GM12878 (cell line): Measurements from ENCODE around the gene TUBB1. TPM values are rescaled to one million over a fixed set of nuclear protein-coding genes. Genes with fewer than 3 reads are reported as not detected.

ENCODE experiments used
- ATAC-seq: fragments of 200-7000 bp; cut with Tn5 transposase; 3 replicates; pipeline ENCODE4 v1.9.1; 2020; ENCODE audit warnings: mild to moderate bottlenecking, moderate library complexity
- BruUV-seq: library from RNA; stranded (reverse); fragments of 400-500 nt; replicated peaks from 2 replicates; lab custom pipeline; 2021; lab: Mats Ljungman, UMichigan
- CTCF ChIA-PET: fragments of 300-600 bp; sonication (Branson Sonifier 250); formaldehyde crosslinking; extraction: SDS; loops from one replicate; lab custom pipeline; 2021; ENCODE audit warnings: inconsistent platforms; lab: Yijun Ruan, JAX
- POLR2A ChIA-PET: fragments of 350-600 bp; formaldehyde crosslinking; extraction: SDS; loops from one replicate; lab custom pipeline; 2021; ENCODE audit warnings: inconsistent platforms; lab: Charles Lee
- RAD21 ChIA-PET: fragments of 300-600 bp; sonication (Branson Sonifier 250); formaldehyde crosslinking; loops from one replicate; lab custom pipeline; 2023; ENCODE audit warnings: antibody characterized with exemption; ENCODE audit not compliant: unreplicated experiment; lab: Charles Lee
- SMC1A ChIA-PET: fragments of 300-600 bp; sonication (Branson Sonifier 250); formaldehyde crosslinking; loops from one replicate; lab custom pipeline; 2023; ENCODE audit not compliant: unreplicated experiment, uncharacterized antibody; lab: Charles Lee
- DNase-seq: peaks from one replicate; pipeline ENCODE4 v3.0.0-alpha.2; 2011; ENCODE audit warnings: low read depth, low spot score
- FAIRE-seq: peaks from 3 replicates; lab custom pipeline; 2011; peaks lifted over from hg19 to GRCh38; lab: Jason Lieb, UNC
- H2AFZ ChIP-seq: 2 replicates; pipeline ENCODE4 v1.6.0; 2011; ENCODE audit warnings: low read depth, low read length, control low read depth; ENCODE audit not compliant: control insufficient read depth
- H3K27ac ChIP-seq: 2 replicates; pipeline ENCODE4 v1.5.1; 2011; ENCODE audit warnings: control low read depth; ENCODE audit not compliant: control insufficient read depth, insufficient read depth
- H3K27me3 ChIP-seq, 2 experiments: replicated peaks in 1 of 2; 2 replicates each; pipeline versions ENCODE4 v1.6.0 to v1.6.1; 2011; ENCODE audit warnings: low read length in 1 of 2; ENCODE audit not compliant: control insufficient read depth in 2 of 2, insufficient read depth in 2 of 2
- H3K36me3 ChIP-seq, 2 experiments: 2 replicates each; pipeline ENCODE4 v1.5.1; 2011; ENCODE audit warnings: low read length in 1 of 2; ENCODE audit not compliant: control insufficient read depth in 2 of 2, insufficient read depth in 2 of 2
- H3K4me1 ChIP-seq: 2 replicates; pipeline ENCODE4 v1.6.1; 2011; ENCODE audit warnings: mild to moderate bottlenecking, low read length, moderate library complexity, mixed read lengths; ENCODE audit not compliant: control insufficient read depth, insufficient read depth
- H3K4me2 ChIP-seq: 2 replicates; pipeline ENCODE4 v1.6.0; 2011; ENCODE audit warnings: control low read depth; ENCODE audit not compliant: control insufficient read depth, insufficient read depth
- H3K4me3 ChIP-seq: fragments of 200-600 bp; sonication (generic); 2 replicates; pipeline ENCODE4 v1.5.1; 2016
- H3K79me2 ChIP-seq: 2 replicates; pipeline ENCODE4 v1.6.0; 2011; ENCODE audit warnings: low read length; ENCODE audit not compliant: control insufficient read depth, insufficient read depth
- H3K9ac ChIP-seq: 2 replicates; pipeline ENCODE4 v1.8.0; 2011; ENCODE audit warnings: low read length, control low read depth, mixed read lengths; ENCODE audit not compliant: control insufficient read depth, insufficient read depth
- H3K9me3 ChIP-seq: replicated peaks from 3 replicates; pipeline ENCODE4 v1.5.1; 2011; ENCODE audit warnings: mild to moderate bottlenecking, low read length; ENCODE audit not compliant: control insufficient read depth, insufficient read depth
- H4K20me1 ChIP-seq: 2 replicates; pipeline ENCODE4 v1.6.0; 2011; ENCODE audit not compliant: control insufficient read depth, insufficient read depth
- BACH1 ChIP-seq: fragments of 450-650 bp; IDR thresholded peaks from 2 replicates; pipeline ENCODE4 v1.6.1; 2017; ENCODE audit warnings: mild to moderate bottlenecking, borderline replicate concordance
- BHLHE40 ChIP-seq, 2 experiments: fragments of 450-650 bp in 1 of 2; IDR thresholded peaks; 2 replicates each; pipeline ENCODE4 v1.6.1; 2011 to 2017; ENCODE audit warnings: low read depth in 2 of 2, borderline replicate concordance in 1 of 2, improper control_type of control experiment in 1 of 2, low read length in 1 of 2, mild to moderate bottlenecking in 1 of 2
- PRDM15 ChIP-seq: fragments of 450-650 bp; formaldehyde crosslinking; IDR thresholded peaks from 2 replicates; pipeline ENCODE4 v1.4.0; 2020; ENCODE audit warnings: mild to moderate bottlenecking, moderate library complexity
- RAD51 ChIP-seq: fragments of 450-650 bp; IDR thresholded peaks from 2 replicates; pipeline ENCODE4 v1.6.1; 2016; ENCODE audit warnings: moderate library complexity, mild to moderate bottlenecking, inconsistent platforms
- USF1 ChIP-seq: IDR thresholded peaks from 2 replicates; pipeline ENCODE4 v1.6.1; 2011; ENCODE audit warnings: borderline replicate concordance, low read depth, mild to moderate bottlenecking, moderate library complexity, mixed read lengths, low read length; ENCODE audit not compliant: insufficient read depth; ENCODE audit errors: extremely low read length
- WGBS: methylation state at CpG from one replicate; pipeline ENCODE4 v1.1.6; 2016; ENCODE audit warnings: low lambda C conversion rate; ENCODE audit not compliant: insufficient replicate concordance, insufficient coverage; ENCODE audit errors: missing lambda C conversion rate; 5-methylcytosine and 5-hydroxymethylcytosine counted together
- in situ Hi-C: fragments of 300-500 bp; cut with MboI; formaldehyde crosslinking; loops from 9 replicates; pipeline ENCODE4 v1.14.3; 2018; ENCODE audit warnings: mixed read lengths
- intact Hi-C: fragments of 100-400 bp; cut with micrococcal nuclease; formaldehyde crosslinking; loops from one replicate; pipeline ENCODE4 v1.14.2; 2022; ENCODE audit not compliant: unreplicated experiment
- polyA plus RNA-seq, 11 experiments: library from polyadenylated mRNA; depleted of rRNA in 4 of 11; unstranded in 6 of 11; stranded (reverse) in 5 of 11; fragments of >200 nt; fragmentation: Nextera tagmentation in 4 of 11; fragmentation: Illumina TruSeq in 1 of 11; extraction: Ambion mirVana in 4 of 11; extraction: Trizol in 1 of 11; gene quantifications; 1 replicate in 1 of 11; 2 replicates in 10 of 11; pipeline versions ENCODE4 v1.2.1 to v1.2.3, GENCODE V29; 2011 to 2016; ENCODE audit warnings: inconsistent platforms in 2 of 11, missing spikeins in 2 of 11, low read depth in 1 of 11
- total RNA-seq, 4 experiments: library from RNA; depleted of rRNA in 3 of 4; stranded (reverse); fragments of >200 nt in 3 of 4; fragmentation: Illumina TruSeq in 1 of 4; extraction: Trizol in 1 of 4; gene quantifications; 2 replicates each; pipeline versions ENCODE4 v1.2.1 to v1.2.3, GENCODE V29; 2013 to 2021

TUBB1 gene
- total and polyA plus RNA-seq, 10 of the 15 experiments (the other 5 are each of a cell fraction or from before 2014, with no cell fraction given) = 0.02 to 0.20 (median 0.06) TPM; not detected in 3

DNA sequence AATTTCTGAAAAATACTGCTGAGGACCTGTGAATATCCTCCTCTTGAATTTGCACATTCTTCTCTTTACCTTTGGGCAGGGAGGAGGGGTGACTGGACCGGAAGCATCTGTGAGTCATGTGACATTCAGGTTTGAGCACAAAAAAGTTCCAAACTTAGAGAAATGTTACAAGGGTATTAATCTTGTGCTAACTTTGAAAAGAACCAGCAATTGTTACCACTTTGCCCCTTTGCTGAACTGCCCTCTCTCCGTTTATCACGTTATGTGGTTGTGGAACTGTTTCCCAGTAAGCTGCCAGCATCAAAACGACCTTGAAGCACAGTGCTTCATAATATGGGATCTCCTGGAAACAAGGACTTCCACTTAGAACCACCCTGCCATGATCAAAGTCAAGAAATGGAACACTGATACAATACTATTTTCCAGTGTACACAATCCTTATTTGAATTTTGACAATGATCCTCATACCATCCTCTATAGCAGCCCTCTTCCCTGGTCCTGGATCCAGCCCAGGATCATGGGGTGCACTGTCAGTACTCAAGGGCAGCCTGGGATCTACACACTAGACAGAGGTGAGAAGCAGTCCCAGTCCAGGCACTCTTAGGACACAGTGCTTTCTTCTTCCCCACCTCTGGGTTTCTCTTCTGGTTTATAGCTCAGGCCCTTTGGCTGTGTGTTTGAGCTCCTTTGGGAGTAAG lies 2.3 kb upstream of the TUBB1 start:
- no peak for DNase-seq
- Histone ChIP-seq H3K27ac (0 out of 2 replicates have a peak overlapping the region, but pooled peaks have one; percentile 3), H3K9me3 (no peaks in the 10 kb centered on the region), H4K20me1 (no peaks in the 10 kb centered on the region), H3K4me2 (no peak overlapping the region), H3K79me2 (no peaks in the 10 kb centered on the region)
- SMC1A ChIA-PET = interaction anchor here (1.1 to 1.3 kb wide), 2 partner anchors 8 to 14 kb away, joined by 3 to 4 read pairs; no protein-coding TSS in a partner anchor
- POLR2A ChIA-PET = no interaction called here
- RAD21 ChIA-PET = interaction anchor here (1.3 to 2.1 kb wide), 3 partner anchors 12 to 109 kb away, joined by 3 to 11 read pairs (median 4); partner anchors contain the start of gene ATP5F1E
- peak; percentile 59 for ATAC-seq
- TF ChIP-seq PRDM15 (CRISPR knock-in tag) = no peak
- peak; percentile 37 for TF ChIP-seq USF1
- TF ChIP-seq BACH1 = no peak
- TF ChIP-seq RAD51 = peak; percentile 71
- TF ChIP-seq BHLHE40 (IDR thresholded peaks at IDR 0.05; ENCODE audit: borderline replicate concordance in 1 of 2, low read depth in 2 of 2, low read length in 1 of 2) = 0 out of 4 replicates have a peak, but pooled peaks of 1 of the 2 experiments have one; percentile 10
- TF ChIP-seq, all 136 proteins: peak for 3
- Histone ChIP-seq H2AFZ (peak overlapping the region; percentile 63), H3K4me1 (peaks cover 11% of the 10 kb centered on the region), H3K9ac (no peak overlapping the region), H3K36me3 (peaks cover 0 to 1% of the 10 kb centered on the region in 2 experiments; a peak in 2 of 4 replicates), H3K4me3 (no peak overlapping the region), H3K27me3 (no peaks in the 10 kb centered on the region)
- peak; percentile 56 for FAIRE-seq
- in situ Hi-C loops (no loop called here), intact Hi-C loops (no loop called here)
- CTCF ChIA-PET = interaction anchor here (0.6 to 1.8 kb wide), 3 partner anchors 8 to 147 kb away, joined by 3 to 5 read pairs (median 3); no protein-coding TSS in a partner anchor
- BruUV-seq = no TSS peak
- WGBS = 24% methylated on average over 4 of the region's 4 CpGs
